Renal cortex interstitium (tissue), 11 donors: ENCODE results near the gene CSF1. TPM values are rescaled to one million over a fixed set of nuclear protein-coding genes. Genes with fewer than 3 reads are reported as not detected.

Source experiments
- DNase-seq, 11 donors: peaks; one replicate each; pipeline ENCODE4 v3.0.0-alpha.2; 2013; ENCODE audit warnings: low read depth in 9 of 11, low spot score in 4 of 11; ENCODE audit errors: extremely low read depth in 1 of 11
- polyA plus RNA-seq, 3 donors: library from polyadenylated mRNA; unstranded; fragments of 120-200 nt; gene quantifications; one replicate each; pipeline ENCODE4 v1.2.1, GENCODE V29; 2013; ENCODE audit not compliant: insufficient read length in 3 of 3

The CSF1 gene
- polyA plus RNA-seq, 3 donors: 6.2 to 9.8 (median 6.6) TPM

DNA sequence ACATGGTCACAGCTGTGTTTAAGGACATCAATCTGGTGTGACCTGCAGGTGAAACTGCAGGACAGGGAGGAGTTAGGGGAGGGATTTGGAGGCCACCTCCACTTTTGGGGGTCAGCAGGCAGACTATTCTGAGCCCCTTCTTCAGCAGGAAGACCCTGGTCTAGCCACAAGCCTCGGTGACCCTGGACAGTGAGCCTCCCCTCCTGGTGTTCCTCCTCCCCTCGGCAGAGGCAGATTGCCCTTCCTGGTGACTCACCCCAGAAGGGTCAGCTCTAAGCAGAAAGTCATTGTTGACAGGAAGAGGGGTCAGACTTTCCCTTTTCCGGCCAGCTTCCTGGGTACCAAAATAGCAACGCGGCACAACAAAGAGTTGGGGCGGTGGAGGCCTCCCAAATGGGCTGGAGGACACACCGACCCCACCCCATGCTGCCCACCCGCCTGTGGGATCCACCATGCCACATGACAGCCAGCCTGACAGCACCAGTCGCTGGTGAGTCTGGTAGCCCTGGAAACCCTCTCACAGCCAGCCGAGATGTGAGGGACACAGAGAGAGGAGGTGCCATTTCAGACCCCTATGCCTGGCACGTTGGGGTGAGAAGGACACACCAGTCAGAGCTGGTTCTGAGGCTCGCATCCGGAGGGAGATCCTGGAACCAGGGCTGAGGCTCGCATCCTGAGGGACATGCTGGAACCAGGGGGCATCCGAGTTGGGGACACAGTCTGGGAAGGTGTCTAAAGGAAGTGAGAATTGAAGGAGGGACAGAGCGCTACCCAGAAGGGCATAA is 14.7 kb upstream of the CSF1 start:
- no peak for DNase-seq

GRCh38 chr1:109896681-109897080 is 14.0 kb upstream of the CSF1 start:
- DNase-seq: no peak

DNA sequence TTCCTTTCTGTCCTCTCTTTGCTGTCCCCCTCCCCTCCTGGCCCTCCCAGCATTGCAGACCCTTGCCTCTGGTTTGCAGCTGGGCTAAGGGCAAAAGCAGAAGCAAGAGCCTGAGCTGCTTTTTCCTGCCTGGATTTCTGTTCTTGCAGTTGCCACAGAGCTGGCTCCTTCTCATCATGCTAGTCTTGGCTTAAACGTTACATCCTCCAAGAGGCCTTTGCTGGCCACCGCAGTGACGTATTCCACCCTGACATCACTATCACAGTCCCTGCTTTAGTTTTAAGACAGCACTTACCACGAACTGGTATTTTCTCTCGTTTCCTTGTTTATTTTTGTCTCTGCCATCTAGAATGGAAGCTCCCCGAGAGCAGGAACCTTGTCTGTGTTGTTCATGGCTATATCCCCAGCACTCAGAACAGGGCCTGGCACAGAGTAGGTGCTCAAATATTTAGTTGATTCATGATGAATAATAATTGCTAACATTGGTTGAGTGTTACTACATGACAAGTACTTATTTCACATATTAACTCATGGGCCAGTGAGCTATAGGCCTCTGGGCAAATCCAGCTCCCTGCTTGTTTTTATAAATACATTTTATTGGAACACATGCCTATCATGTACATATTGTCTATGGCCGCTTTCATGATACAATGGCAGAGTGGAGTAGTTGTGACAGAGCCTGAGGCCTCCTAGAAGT is 13.2 kb upstream of the CSF1 start:
- no peak for DNase-seq

DNA sequence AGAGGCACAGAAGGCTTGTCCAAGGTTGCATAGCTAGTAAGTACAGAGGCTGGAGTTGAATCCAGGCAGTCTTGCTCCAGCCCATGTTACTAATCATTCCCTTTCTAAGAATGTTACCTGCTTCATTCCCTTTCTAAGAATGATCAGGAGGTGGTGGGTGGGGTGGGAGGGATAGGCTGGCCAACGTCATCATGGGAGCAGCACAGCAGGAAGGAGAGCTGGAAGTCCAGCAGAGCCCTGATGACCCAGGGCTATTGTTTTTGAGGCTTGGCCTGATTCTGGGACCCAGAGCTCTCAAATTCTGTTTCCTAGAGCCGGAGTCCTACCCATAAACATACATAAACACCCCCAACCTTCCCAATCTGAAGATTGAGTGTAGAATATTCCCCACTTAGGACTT is 11.8 kb upstream of the CSF1 start:
- no peak for DNase-seq

DNA sequence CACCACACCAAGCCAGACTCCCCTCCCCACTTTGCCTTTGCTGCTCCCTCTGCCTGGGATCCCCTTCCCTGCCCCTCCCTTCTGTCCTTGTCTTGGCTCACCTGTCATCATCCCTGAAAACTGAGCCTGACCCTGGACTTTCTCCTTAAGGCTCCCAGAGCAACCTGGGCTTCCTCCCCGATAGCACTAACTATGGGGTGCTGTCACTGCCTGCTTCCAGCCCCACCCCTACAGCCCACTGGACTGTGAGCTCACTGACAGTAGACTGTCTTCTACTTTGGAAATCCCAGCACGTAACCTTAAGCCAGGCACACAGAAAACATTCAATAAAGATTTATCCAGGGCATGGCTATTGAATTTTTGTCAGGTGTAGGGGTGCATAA is 9.5 kb upstream of the CSF1 start:
- DNase-seq: no peak

DNA sequence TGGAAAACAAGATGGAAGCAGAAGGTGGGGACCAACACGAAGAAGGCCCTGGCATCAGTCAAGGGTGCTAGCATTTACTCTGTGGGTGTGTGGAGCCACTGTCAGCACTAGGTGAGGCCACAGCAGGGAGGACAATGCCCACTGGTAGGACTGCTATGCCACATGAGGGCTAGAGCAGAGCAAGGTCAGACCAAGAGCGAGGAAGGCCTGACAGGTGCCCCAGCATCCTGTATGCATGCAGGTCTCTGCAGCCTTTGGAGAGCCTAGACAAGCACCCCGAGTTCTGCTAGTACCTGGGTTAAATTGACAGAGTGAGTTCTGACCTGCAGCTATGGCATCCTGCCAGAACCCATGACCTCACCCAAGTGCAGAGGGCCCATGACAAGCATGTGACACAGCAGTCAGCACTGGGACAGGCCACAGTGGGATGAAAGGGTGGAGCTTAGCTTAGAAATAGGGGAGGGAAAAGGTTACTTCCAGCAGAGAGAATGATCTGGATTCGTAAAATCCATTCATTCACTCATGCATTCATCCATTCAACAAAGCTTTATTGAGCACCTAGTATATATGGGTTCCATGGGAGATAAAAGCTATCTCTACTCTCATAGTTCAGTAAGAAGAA is 9.0 kb upstream of the CSF1 start:
- no peak for DNase-seq

DNA sequence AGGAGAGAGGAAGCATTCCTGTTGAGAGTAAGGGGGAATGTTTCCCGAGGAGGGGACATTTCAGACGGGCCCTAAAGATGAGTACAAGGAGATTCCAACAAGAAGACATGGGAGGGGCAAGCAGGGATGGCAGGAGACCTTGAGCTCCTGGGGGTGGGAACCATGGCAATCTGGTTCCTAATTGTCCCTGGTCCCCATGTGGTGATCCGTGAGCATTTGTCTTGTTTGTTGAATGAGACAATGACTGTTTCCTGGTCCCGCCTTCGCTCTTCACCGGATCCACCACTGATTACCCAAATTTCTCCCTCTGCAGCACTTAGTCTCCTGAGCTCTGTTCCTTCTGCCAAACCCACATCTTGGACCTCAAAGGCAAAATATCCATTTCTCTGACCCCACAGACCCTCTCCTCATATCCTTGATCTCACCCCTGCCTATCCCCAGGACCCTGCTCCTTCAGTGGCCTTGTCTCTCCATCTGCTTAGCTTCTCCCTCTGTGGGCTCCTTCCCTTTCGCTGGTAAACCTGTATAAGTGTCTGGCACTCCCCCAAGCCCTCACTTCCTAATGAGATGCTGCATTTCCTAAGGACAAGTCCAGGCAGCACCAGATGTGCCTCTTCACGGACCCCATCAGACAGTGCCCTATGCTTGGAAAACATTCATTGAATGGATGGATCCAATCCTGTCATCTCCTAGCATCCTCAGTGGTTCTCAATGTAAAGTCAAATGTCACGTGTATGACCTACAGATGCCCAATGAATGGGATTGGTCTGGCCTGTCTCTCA is 8.3 kb upstream of the CSF1 start:
- no peak for DNase-seq

- DNase-seq: no peak
Measured at GRCh38 chr1:109903376-109903930, 7.2 kb upstream of the CSF1 start.

- DNase-seq: no peak
Measured at GRCh38 chr1:109904105-109904817, 6.4 kb upstream of the CSF1 start.

DNA sequence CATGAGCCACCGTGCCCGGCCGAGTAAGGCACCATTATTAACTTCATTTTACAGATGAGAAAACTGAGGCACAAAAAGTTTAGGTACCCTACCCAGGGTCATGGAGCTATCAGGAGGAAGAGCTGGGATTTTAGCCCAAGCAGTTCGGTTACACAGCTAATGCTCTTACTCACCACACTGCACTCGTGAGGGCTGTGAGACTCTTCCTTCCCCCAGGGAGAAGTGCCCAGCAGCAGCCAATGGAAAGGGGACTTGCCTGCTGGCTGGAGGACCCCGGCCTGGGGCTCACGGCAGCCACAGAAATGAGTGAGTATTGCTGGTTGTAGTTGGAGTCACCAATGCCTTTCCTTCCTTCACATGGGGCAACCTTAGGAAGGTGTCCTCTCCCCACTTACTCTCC is 5.2 kb upstream of the CSF1 start:
- DNase-seq: no peak

DNA sequence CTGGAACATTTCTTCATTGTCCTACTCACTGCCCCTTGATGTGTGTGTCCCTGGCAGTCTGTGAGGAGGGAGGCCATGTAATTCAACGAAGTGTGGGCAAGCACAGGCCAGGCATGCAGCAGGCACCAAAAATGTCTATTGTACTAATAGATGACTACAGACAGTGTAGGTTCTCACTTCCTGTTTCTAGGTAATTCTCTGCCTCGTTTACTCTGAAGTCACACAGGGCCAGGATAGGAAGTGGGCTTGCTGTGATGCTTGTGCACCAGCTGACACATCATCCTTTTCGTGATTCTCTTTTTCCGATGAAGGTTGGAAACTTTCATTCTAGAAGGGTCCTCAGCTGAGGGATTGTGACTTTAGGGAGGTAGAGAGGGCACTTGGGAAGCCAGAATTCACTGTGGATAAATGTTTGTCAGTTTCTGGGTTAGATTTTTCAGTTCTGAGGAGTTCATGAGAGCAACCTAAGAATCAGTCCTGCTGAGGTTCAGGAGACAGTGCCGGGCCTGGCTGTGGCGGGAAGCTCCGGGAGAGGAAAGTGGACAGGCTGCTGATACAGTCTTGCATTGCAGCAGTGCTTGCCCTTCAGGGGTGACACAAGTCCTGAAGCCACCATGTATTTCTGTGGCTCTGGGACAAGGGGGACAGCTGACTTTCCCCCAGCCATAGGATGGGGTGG is 4.3 kb upstream of the CSF1 start:
- DNase-seq: no peak

DNA sequence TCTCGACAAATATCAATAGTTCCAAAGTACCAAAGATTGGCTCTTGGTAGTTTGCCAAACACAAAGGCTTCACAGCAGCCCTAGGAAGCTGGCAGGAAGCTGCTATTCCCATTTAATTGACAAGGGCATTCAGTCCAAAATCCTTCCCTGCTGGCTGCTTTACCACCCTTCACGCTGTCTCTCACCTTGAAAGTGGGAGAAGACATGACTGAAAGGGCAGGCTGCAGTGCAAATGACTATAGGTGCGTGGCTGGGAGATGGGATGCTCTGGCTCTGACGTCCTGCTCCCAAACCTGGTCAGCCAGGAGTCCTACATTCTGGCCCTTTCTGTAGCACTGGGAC is 3.8 kb upstream of the CSF1 start:
- no peak for DNase-seq

DNA sequence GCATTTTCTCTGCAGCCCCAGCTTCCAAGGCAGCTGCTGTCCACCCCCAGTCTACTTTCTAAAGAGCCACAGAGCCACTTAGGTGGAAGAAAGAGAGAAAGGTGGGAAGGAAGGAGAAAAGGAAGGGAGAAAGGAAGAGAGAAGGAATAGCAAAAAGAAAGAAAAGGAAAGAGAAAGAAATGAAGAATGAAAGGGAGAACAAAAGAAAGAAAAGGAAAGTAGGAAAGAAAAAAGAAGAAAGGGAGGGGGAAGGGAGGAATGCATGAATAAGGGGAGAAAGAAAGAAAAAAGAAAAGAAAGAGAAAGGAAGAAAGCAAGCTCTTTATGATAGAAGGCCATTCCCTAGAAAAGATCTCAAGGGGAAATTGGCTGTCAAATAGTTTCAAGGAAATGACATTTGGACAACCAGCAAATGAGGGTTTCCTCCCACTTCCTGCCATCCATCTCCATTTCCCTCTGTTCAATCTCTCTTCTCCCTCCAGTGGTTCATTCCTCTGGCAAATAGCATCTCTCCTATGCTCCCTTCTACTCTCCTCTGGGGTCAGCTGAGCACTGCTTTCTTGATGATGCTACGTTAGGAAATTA is 3.4 kb upstream of the CSF1 start:
- no peak for DNase-seq

DNA sequence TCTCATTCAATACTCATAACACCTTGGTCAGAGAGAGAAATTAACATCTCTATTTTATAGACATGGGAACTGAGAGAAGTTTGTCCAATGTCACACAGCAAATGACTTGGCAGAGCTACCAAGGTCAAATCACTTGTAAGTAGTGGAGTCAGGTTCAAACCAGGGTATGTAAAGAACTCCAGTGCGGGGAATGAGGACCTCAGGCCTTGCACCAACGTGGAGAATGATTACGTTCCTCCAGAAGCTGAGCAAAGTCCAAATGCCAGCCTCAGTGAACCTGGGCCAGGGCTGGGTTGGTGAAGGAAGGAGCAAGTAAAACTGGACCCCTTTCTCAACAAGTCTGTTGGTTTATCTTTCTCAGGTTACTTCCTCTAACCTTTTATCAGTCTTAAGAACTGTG is 1.8 kb upstream of the CSF1 start:
- no peak for DNase-seq

DNA sequence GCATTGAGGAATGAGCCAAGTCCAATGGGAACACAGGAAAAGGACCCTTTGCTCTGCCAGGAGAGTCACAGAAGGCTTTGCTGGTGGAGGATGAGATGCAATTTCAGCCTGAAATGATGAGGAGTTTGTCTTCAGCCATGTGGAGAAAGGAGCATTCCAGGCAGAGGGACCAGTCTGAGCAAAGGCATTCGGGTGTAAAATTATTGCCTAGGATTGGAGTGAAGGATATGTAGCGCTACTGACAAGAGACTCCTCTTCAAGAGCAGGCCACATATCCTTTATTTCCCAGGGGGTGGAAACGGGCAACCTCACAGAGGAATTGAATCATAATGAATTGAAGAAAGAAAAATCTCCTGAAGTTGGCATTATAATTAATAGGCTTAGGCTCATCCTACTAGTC is 1.1 kb upstream of the CSF1 start:
- DNase-seq: no peak

DNA sequence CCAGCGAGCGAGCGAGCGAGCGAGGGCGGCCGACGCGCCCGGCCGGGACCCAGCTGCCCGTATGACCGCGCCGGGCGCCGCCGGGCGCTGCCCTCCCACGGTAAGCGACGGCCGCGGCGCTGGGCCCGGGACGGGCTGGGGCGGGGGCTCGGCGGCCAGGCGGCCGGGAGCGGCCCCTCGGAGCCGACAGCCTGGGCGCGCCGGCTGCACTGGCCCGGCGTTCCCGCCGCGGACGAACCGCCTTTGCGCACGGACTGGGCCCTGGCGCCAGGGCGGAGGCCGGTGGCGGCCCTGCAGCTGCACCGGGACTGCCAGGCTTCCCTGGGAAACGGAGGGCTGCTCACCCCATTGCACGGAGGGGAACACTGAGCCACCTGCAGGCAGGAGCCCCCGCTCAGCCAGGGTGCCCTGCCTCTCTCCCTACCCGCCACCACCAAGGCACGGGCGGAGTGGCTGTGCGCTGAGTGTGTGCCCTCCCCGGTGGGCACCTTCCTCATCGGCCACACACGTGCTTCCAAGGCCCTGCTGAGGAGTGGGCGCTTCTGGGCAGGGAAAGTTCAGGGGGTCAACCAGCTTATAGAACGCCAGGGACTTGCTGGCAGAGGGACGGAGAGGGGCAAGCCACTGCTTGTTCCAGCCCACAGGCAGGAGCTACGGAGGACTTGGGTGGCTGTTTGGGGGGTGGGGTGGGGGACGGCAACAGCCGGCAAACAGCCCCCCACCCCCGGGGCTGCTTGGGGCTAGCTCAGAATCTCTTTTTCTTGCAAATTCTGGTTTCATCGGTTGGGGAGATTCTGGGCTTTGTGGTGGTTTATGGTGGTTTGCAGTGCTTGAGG is 532 bp downstream of the CSF1 start:
- DNase-seq: no peak

DNA sequence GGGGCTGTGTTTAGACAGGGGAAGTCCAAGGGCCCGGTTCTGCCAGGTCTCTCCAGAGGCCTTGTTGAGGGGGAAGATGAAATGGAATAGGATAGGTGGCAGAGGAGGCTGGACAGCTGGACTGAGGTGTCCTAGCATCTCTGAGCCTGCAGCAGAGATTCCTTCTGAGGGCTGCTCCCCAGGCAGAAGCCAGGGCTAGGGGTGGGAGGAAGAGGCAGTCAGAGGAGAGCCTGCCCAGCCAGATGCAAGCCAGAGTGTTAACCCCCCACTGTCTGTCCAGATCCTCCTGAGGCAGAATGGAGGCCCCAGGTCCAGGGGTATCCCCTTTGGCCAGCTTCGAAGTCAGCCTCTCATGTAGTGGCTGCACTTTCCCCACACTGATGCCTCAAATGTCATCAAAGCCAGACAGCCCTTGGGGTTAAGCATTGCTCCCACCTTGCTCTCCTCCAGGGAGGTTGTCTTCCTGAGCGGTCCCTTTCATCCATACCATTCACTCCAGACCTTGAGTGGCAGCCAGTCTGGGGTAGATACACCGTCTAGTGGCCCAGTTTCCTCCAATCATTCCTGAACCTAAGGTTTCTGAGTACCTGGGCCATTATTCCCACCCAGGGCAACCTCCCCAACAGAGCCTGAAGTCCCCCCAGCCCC is 1.7 kb downstream of the CSF1 start:
- DNase-seq: no peak
